Mesenteric fat pad (tissue), 1 donor: ENCODE measurements around the gene DNASE2. TPM values are rescaled to one million over a fixed set of nuclear protein-coding genes. Genes with fewer than 3 reads are reported as not detected.

Experiments
- DNase-seq: peaks from one replicate; pipeline ENCODE4 v3.0.0-alpha.2; 2020; ENCODE audit warnings: low spot score
- microRNA-seq: library from miRNA; unstranded; fragments of <30 nt; microRNA quantifications from one replicate; pipeline ENCODE4 v1.2.0, GENCODE V29; 2020; ENCODE audit warnings: borderline number of aligned reads
- total RNA-seq: library from RNA; stranded (reverse); fragmentation: NEBNext Ultra II Directional; extraction: Animal tissue kit (Norgen Biotek cat#: 25700); gene quantifications from one replicate; pipeline ENCODE4 v1.2.1, GENCODE V29; 2021
- donor health status: DM: yes; HTN: yes; CAD: no.

The DNASE2 gene
- total RNA-seq, 1 donor from 2014 or later: 28.9 TPM

- no peak for DNase-seq
Observed at GRCh38 chr19:12834976-12835757, 46.1 kb downstream of the DNASE2 start.

- no peak for DNase-seq
Observed at GRCh38 chr19:12834566-12834943, 46.7 kb downstream of the DNASE2 start, which contains the start of gene RTBDN. Gene RTBDN, minus strand, starts transcription at chr19:12834579. Its CDS starts 4,600 bp downstream, at chr19:12829979.

DNA sequence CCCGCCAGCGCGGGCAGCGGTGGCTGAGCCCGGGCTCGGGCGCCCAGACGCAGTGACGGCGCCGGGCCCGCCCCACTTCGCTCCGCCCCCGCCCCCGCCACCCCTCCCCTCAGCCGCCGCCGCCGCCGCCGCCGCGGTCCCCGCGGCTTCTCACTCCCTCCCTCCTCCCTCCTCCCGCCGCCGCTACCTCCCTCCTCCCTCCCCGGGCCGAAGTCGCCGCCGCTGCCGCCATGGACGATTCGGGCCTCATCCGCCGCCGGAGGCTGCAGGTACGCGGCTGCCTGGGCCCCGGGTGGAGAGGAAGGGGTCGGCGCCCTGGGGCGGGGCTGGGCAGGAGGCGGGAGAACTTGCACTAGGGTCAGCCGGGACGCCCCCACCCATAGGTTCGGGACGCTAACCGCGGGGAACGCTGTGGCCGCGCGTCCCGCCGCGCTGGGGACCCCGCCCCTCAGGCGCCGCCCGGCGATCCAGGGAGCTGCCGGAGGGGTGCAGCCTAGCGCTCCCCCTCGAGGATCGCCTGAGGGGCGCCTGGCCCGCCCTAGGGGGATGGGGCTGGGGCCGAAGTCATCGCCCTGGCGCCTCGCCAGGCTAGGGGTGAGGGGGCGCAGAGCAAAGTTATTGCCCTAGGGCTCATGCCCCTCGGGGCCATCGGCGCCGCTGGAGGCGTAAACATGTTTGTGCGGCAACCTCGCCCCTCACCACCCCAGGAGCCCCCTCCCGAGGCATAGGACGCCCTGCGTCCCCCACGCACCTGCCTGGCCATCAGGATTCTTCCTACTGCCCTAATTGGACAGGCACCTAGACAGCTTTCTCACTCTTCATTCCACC lies 47.3 kb downstream of the DNASE2 start:
- no peak for DNase-seq

DNA sequence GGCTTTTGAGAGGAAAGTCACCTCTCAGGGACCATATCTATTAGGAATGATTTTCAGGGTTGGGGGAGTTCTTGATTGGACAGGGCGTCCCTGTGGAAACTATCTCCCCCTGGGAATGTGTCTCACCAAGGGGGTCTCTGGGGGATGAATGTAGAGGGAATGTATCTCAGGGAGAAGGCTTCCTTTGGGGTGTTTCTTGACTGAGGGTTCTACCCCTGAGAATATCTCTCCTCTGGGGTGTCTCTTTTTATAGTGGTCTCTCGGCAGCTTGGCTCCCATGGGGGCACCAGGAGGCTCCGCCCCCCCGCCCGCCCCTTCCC lies 47.9 kb downstream of the DNASE2 start:
- DNase-seq: no peak

DNA sequence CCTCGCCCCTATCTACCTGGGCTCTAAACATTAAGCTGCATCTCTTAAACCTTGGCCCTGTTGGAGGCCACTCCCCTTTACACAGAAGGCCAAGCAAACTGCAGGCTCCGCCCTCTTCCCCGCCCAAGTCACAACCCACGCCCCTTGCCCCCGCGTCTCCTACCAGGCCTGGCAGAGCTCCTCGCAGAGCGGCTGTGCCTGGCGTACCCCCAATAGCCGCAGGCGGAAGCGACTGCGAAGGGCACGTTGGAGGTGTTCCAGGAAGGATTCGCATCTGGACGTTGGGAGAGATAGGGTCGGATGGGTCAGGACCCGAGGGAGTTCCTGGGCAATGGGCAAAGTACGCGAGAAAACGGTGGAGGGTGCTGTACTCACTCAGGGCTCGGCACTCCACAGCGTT lies 52.8 kb downstream of the DNASE2 start:
- no peak for DNase-seq

GRCh38 chr19:12825254-12826131 lies 55.8 kb downstream of the DNASE2 start:
- no peak for DNase-seq

Small RNA genes within 50 kb of the gene (microRNA-seq; reads per million reads assigned to microRNA genes)
- not detected for gene MIR5695
- gene MIR6794: not detected

Other genes starting within 250 kb of the DNASE2 start
- gene MAN2B1, start 214.7 kb downstream of the DNASE2 start, total RNA-seq: 106 TPM
- 7.2 TPM for gene WDR83, start 214.6 kb downstream of the DNASE2 start, total RNA-seq
- 46.3 TPM for gene DHPS, start 199.6 kb downstream of the DNASE2 start, total RNA-seq
- gene GNG14, start 193.5 kb downstream of the DNASE2 start, total RNA-seq: not detected
- gene FBXW9, start 184.8 kb downstream of the DNASE2 start, total RNA-seq: 4.4 TPM
- gene TNPO2, start 157.5 kb downstream of the DNASE2 start, total RNA-seq: 79.4 TPM
- gene TRIR, start 146.8 kb downstream of the DNASE2 start, total RNA-seq: 139 TPM
- gene GET3, start 144.0 kb downstream of the DNASE2 start, total RNA-seq: 57.6 TPM
- not detected for gene BEST2, start 129.7 kb downstream of the DNASE2 start, total RNA-seq
- gene HOOK2, start 105.9 kb downstream of the DNASE2 start, total RNA-seq: 57.7 TPM
- 800 TPM for gene JUNB, start 90.0 kb downstream of the DNASE2 start, total RNA-seq
- gene PRDX2, start 79.6 kb downstream of the DNASE2 start, total RNA-seq: 238 TPM
- 2.1 TPM for gene THSD8, start 79.4 kb downstream of the DNASE2 start, total RNA-seq
- gene RNASEH2A, start 74.9 kb downstream of the DNASE2 start, total RNA-seq: 2.7 TPM
- not detected for gene RTBDN, start 46.9 kb downstream of the DNASE2 start, total RNA-seq
- gene MAST1, start 42.9 kb downstream of the DNASE2 start, total RNA-seq: 0.90 TPM
- gene KLF1, start 5.8 kb upstream of the DNASE2 start, total RNA-seq: not detected
- 23.3 TPM for gene GCDH, start 9.7 kb upstream of the DNASE2 start, total RNA-seq
- not detected for gene SYCE2, start 37.8 kb upstream of the DNASE2 start, total RNA-seq
- 51.6 TPM for gene FARSA, start 52.3 kb upstream of the DNASE2 start, total RNA-seq
- gene CALR, start 57.2 kb upstream of the DNASE2 start, total RNA-seq: 877 TPM
- 143 TPM for gene RAD23A, start 64.4 kb upstream of the DNASE2 start, total RNA-seq
- 19.8 TPM for gene GADD45GIP1, start 75.8 kb upstream of the DNASE2 start, total RNA-seq
- gene DAND5, start 88.1 kb upstream of the DNASE2 start, total RNA-seq: not detected
- gene NFIX, start 114.0 kb upstream of the DNASE2 start, total RNA-seq: 166 TPM
- 11.5 TPM for gene LYL1, start 221.4 kb upstream of the DNASE2 start, total RNA-seq
- gene TRMT1, start 235.3 kb upstream of the DNASE2 start, total RNA-seq: 33.2 TPM
- 45.2 TPM for gene NACC1, start 236.8 kb upstream of the DNASE2 start, total RNA-seq